Right renal pelvis (tissue), 4 donors: ENCODE results near the gene PNPLA5. TPM values are rescaled to one million over a fixed set of nuclear protein-coding genes. Genes with fewer than 3 reads are reported as not detected.
A peak's percentile ranks its signal among the peaks of the same experiment; 100 is the strongest.
"Not testable (repeated sequence)": the region's sequence is repeated elsewhere in the genome, so short reads cannot be mapped to it uniquely, and the experiment has no call there.

Experiments used
- DNase-seq, 4 donors: peaks; one replicate each; pipeline ENCODE4 v3.0.0-alpha.2; 2013; ENCODE audit warnings: low read depth in 4 of 4, low spot score in 3 of 4, missing footprints in 1 of 4
- polyA plus RNA-seq, 4 donors: library from polyadenylated mRNA; unstranded; fragments of 120-200 nt; gene quantifications; one replicate each; pipeline ENCODE4 v1.2.1, GENCODE V29; 2013; ENCODE audit not compliant: insufficient read length in 4 of 4

Gene PNPLA5
- polyA plus RNA-seq, 4 donors, result 0.12 TPM; not detected in 3

DNA sequence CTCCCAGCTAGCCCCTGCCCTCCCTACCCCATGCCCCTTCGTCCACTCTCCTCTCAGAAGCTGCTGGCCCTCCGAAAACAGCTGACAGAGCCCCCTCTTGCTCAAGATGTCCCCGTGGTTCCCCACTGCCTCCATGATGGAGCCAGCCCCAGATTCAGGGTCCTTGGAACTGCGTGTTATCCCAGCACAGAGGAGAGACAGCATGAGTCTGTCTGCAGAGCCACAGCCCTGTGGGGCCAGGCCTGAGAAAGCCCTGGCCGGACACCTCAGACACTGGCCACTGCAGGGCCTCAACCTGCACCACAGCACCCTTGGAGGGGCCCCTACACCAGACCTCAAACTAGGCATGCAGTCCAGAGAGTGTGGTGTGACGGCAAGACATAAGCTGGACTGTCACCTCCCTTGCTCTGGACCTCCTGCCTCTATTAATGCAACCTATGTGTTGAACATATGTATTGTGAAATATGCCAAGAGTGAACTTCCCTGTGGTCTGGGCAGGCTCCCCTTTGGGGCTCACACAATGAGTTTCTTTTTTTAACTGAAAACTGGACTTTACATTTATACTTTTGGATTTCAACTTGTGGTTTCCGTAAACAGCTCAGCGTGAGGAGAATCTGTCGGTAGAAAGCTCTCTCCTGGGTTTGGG is 9.6 kb downstream of the PNPLA5 start:
- no peak for DNase-seq

GRCh38 chr22:43881091-43882061 is 10.4 kb downstream of the PNPLA5 start:
- no peak for DNase-seq

GRCh38 chr22:43880541-43880991 is 11.2 kb downstream of the PNPLA5 start:
- no peak for DNase-seq

- DNase-seq, result no peak
Measured at GRCh38 chr22:43879901-43880540, 11.8 kb downstream of the PNPLA5 start.

GRCh38 chr22:43878831-43879550 is 12.8 kb downstream of the PNPLA5 start:
- DNase-seq, result no peak

DNA sequence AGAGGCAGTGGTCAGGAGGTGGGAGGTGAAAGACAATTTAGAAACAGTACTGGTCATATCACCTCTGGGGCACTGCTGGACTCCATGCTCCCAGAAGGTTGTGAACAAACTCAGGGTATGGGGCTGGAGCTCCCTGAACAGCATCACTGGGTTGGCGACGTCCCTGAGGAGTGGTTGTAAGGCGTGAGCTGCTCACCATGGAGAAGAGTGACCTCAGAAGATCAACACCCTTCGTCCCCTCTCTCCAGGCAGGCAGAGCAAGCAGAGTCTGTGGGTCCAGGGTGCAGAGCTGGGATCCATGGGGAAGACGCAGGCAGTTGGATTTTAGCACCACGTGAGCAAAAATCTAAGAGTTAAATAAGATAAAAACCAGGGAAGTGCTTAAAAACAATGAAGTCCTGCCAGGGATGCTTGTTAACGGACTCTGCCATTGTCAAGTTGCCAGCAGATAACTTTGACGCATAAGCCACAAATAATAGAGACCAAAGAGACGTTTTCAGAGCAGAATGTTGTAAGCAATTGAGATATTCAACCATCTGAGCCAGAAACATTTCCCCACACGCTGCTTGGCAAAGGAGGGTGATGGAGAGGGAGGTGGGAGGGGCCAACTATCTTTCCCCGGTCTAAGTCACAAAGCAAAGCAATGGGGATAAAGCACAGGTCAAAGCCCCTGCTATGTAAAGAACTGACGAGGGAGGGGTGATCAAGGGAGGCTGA is 13.6 kb downstream of the PNPLA5 start:
- DNase-seq, result no peak

DNA sequence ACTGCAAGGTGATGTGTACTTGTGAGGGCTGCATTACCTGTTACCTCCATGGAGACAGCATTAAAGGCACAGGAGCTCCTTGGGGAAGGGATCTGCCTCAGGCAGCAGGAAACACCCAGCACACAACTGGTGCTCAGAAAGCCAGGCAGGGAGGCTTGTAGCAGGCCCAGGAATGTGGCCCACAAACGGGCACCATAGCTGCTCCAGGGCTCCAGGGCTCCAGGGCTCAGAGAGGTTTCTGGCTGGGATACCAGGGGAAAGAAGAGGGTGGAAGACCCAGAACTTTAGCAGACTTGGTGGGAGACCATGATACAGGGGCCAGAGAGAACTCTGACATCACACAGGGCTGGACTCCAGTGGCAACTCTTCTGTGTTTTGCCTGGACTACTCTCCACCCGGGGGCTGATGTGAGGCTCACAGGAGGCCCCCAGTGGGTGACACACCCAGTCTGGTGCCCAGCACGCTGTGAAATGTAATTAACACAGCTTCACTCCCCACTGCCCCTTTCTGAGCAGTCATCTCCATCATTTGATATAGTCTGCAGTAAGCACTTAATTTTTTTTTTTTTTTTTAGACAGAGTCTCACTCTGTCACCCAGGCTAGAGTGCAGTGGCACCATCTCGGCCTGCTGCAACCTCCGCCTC is 14.8 kb downstream of the PNPLA5 start:
- no peak for DNase-seq

- DNase-seq, result no peak
Measured at GRCh38 chr22:43869799-43870198, 22.0 kb downstream of the PNPLA5 start.

GRCh38 chr22:43869001-43869400 is 22.8 kb downstream of the PNPLA5 start:
- DNase-seq, result not testable (repeated sequence)

GRCh38 chr22:43867839-43868635 is 23.8 kb downstream of the PNPLA5 start:
- peak; percentile 63 to 76 (median 70) for DNase-seq

DNA sequence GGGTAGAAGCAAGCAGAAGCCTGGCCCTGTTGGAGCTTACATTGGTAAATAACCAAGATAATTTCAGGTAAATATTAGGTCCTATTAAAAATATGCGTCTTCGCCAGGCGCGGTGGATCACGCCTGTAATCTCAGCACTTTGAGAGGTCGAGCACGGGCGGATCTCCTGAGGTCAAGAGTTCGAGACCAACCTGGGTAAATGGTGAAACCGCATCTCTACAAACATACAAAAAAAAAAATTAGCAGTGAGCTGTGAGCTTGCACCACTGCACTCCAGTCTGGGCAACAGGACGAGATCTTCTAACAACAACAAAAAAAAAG is 29.0 kb downstream of the PNPLA5 start:
- no peak for DNase-seq

DNA sequence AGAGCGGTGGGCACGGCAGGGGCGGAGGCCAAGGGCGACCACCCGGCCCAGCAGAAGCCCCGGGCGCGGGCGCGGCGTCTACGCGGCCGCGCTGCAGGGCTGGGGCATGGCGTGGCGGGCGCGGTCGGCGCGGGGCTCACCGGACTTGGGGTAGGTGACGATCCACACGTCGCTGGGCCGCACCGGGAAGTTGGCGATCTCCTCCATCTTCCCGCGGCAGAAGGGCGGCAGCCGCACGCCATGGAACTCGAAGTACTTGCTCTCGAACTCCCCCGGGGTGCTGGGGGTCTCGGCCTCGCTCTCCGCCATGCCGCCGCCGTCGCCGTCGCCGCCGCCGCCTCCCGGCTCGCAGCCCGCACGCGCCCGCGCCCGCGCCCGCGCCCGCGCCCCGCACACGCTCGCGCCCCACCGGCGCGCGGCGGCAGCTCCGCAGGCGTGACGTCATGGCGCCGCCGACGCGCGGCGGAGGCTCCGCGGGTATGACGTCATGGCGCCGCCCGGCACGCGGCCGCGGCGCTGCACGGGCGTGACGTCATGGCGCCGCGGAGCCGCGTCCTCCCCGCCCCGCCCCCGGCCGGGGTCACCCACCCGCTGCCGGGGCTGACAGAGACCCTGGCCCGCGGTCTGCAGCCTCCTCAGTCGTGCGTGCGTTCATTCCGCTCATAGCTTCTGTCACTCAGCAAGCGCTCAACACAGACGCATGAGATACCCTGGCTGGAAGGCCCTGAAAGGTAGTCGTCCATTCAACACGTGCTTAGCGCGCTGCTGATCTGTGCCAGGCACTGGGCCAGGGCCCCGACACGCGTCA is 29.5 kb downstream of the PNPLA5 start, which contains the start of gene SULT4A1:
SULT4A1 (minus strand) TSS at position 440 of the 808 bp plus-strand sequence; CDS start at position 309, 131 bp downstream.
- DNase-seq, result no peak

- DNase-seq, result no peak
Measured at GRCh38 chr22:43861529-43861928, 30.3 kb downstream of the PNPLA5 start.

DNA sequence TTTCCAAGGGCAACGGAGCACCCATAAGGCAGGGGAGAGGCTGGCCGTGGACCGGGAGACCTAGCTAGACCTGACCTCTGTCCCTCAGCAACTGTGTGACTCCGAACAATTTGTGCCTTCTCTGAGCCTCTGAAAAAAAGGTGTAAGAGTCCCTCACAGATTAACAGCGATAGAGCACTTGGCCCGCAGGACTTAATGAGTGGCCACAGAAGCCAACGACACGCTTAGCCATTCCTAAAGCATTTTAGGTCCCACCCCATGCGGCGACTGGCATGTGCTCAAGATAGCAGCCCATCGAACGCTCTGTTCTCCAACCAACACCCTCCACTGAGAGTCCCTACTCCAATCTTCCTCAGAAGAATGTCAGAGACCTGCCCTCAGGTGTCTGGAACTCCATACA is 31.0 kb downstream of the PNPLA5 start:
- no peak for DNase-seq

- DNase-seq, result no peak
Measured at GRCh38 chr22:43860126-43860525, 31.7 kb downstream of the PNPLA5 start.

GRCh38 chr22:43859621-43860020 is 32.2 kb downstream of the PNPLA5 start:
- no peak for DNase-seq

- no peak for DNase-seq
Measured at GRCh38 chr22:43859176-43859575, 32.6 kb downstream of the PNPLA5 start.
